UCSD-AML1 (cell line): ENCODE results near the gene OR13A1.
"Not testable (repeated sequence)": the region's sequence is repeated elsewhere in the genome, so short reads cannot be mapped to it uniquely, and the experiment has no call there.

Experiments
- DNase-seq: peaks from one replicate; lab custom pipeline; 2025; ENCODE audit not compliant: unreplicated experiment; lab: John Stamatoyannopoulos, UW

OR13A1 gene

GRCh38 chr10:45315508-45315907 is at the start of gene OR13A1:
Gene OR13A1 (minus strand): TSS chr10:45315608. CDS start chr10:45304422, 11,186 bp downstream.
- DNase-seq: no peak

GRCh38 chr10:45361983-45362799 is 46.8 kb upstream of the OR13A1 start:
- not testable (repeated sequence) for DNase-seq

GRCh38 chr10:45358961-45359360 is 43.6 kb upstream of the OR13A1 start:
- DNase-seq: not testable (repeated sequence)

- no peak for DNase-seq
These were observed 40.1 kb upstream of the OR13A1 start for GRCh38 chr10:45355494-45355893.

- DNase-seq: peak; percentile 39
These were observed 38.9 kb upstream of the OR13A1 start for GRCh38 chr10:45354261-45354660.

GRCh38 chr10:45353186-45353585 is 37.8 kb upstream of the OR13A1 start:
- DNase-seq: no peak

GRCh38 chr10:45348196-45348765 is 32.9 kb upstream of the OR13A1 start:
- DNase-seq: not testable (repeated sequence)

- DNase-seq: not testable (repeated sequence)
These were observed 32.1 kb upstream of the OR13A1 start for GRCh38 chr10:45347464-45347863.

- DNase-seq: not testable (repeated sequence)
These were observed 31.4 kb upstream of the OR13A1 start for GRCh38 chr10:45346652-45347335.

GRCh38 chr10:45340420-45340819 is 25.0 kb upstream of the OR13A1 start:
- not testable (repeated sequence) for DNase-seq

- DNase-seq: no peak
These were observed 24.5 kb upstream of the OR13A1 start for GRCh38 chr10:45339894-45340293.

GRCh38 chr10:45331824-45332223 is 16.4 kb upstream of the OR13A1 start:
- not testable (repeated sequence) for DNase-seq

- not testable (repeated sequence) for DNase-seq
These were observed 11.5 kb upstream of the OR13A1 start for GRCh38 chr10:45326864-45327263.

- no peak for DNase-seq
These were observed 9.7 kb upstream of the OR13A1 start for GRCh38 chr10:45325116-45325515.

GRCh38 chr10:45319702-45320101 is 4.3 kb upstream of the OR13A1 start:
- no peak for DNase-seq

- DNase-seq: no peak
These were observed 2.0 kb downstream of the OR13A1 start for GRCh38 chr10:45313264-45313873.

GRCh38 chr10:45308707-45309106 is 6.7 kb downstream of the OR13A1 start:
- no peak for DNase-seq

- DNase-seq: no peak
These were observed 12.8 kb downstream of the OR13A1 start for GRCh38 chr10:45302573-45302972.

GRCh38 chr10:45298341-45298955 is 17.0 kb downstream of the OR13A1 start:
- DNase-seq: not testable (repeated sequence)

GRCh38 chr10:45294681-45295080 is 20.7 kb downstream of the OR13A1 start:
- DNase-seq: no peak

GRCh38 chr10:45286980-45287379 is 28.4 kb downstream of the OR13A1 start:
- DNase-seq: no peak
